ENCODE data around the gene DOCK2. TPM values are rescaled to one million over a fixed set of nuclear protein-coding genes. Genes with fewer than 3 reads are reported as not detected.

The DOCK2 gene
- total and polyA plus RNA-seq, 2 donors (not counting 1 experiment from before 2014, with no cell fraction given): 112 to 330 TPM

DNA sequence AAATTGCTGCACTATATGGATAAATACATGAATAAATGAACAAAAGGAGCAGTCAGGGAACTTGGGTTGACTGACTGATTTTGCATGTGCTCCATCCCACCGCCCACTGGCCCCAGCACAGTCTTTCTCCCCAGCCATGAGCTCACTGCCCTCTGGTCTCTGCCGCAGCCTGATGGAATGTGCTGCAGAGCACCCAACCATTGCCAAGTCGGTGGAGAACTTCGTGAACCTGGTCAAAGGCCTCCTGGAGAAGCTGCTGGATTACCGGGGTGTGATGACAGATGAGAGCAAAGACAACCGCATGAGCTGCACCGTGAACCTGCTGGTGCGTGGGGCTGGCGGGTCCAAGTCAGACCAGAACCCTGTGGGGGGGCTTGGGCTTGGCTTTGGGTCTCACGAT lies 397.2 kb downstream of the DOCK2 start:
- Histone ChIP-seq H3K27ac (ENCODE audit: low read length in 2 of 2) (no peak overlapping the region), H3K4me1 (ENCODE audit: control insufficient read depth in 2 of 2, insufficient read depth in 2 of 2, low read length in 2 of 2) (no peaks in the 10 kb centered on the region), H3K9ac (ENCODE audit: low read length) (no peak overlapping the region), H2AFZ (ENCODE audit: insufficient read depth, low read depth, low read length, poor library complexity, severe bottlenecking) (no peak overlapping the region), H3K4me2 (replicated peaks; ENCODE audit: low read depth, low read length, poor library complexity, severe bottlenecking) (no peak overlapping the region), H3K27me3 (replicated peaks in 1 of 4; ENCODE audit: control extremely low read depth in 1 of 4, control insufficient read depth in 3 of 4, insufficient read depth in 4 of 4, low read length in 3 of 4) (no peaks in the 10 kb centered on the region), H4K20me1 (ENCODE audit: control insufficient read depth, insufficient read depth, low read length, poor library complexity, severe bottlenecking) (no peaks in the 10 kb centered on the region), H3K36me3 (replicated peaks in 1 of 2; ENCODE audit: control extremely low read depth in 1 of 2, control insufficient read depth in 1 of 2, extremely low read depth in 1 of 2, insufficient read depth in 2 of 2, low read length in 1 of 2) (peaks cover 2 to 85% of the 10 kb centered on the region in 2 experiments), H3K4me3 (ENCODE audit: control extremely low read depth in 1 of 5, extremely low read depth in 1 of 5, insufficient read depth in 1 of 5, low read depth in 2 of 5, low read length in 4 of 5) (no peak overlapping the region), H3K9me3 (ENCODE audit: control extremely low read depth in 1 of 3, control insufficient read depth in 2 of 3, insufficient read depth in 1 of 3, low read length in 2 of 3) (no peaks in the 10 kb centered on the region), H3K79me2 (ENCODE audit: control insufficient read depth, insufficient read depth, low read length) (no peaks in the 10 kb centered on the region)
- no peak overlapping the region for H3K27ac Mint-ChIP-seq
- TF ChIP-seq, protein P1, sequence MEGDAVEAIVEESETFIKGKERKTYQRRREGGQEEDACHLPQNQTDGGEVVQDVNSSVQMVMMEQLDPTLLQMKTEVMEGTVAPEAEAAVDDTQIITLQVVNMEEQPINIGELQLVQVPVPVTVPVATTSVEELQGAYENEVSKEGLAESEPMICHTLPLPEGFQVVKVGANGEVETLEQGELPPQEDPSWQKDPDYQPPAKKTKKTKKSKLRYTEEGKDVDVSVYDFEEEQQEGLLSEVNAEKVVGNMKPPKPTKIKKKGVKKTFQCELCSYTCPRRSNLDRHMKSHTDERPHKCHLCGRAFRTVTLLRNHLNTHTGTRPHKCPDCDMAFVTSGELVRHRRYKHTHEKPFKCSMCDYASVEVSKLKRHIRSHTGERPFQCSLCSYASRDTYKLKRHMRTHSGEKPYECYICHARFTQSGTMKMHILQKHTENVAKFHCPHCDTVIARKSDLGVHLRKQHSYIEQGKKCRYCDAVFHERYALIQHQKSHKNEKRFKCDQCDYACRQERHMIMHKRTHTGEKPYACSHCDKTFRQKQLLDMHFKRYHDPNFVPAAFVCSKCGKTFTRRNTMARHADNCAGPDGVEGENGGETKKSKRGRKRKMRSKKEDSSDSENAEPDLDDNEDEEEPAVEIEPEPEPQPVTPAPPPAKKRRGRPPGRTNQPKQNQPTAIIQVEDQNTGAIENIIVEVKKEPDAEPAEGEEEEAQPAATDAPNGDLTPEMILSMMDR (IDR thresholded peaks at IDR 0.05): no peak
- TF ChIP-seq EZH2 (IDR thresholded peaks at IDR 0.05; ENCODE audit: borderline replicate concordance, insufficient read depth, low read depth, low read length, poor library complexity, severe bottlenecking): no peak
- no peak overlapping the region for H3K4me3 Mint-ChIP-seq
- H3K4me1 Mint-ChIP-seq: no peaks in the 10 kb centered on the region
- WGBS (ENCODE audit: insufficient coverage): 98% methylated on average over 8 of the region's 10 CpGs
- intact Hi-C loops (cut with micrococcal nuclease): no loop called here
- H3K9me3 Mint-ChIP-seq (ENCODE audit: insufficient read depth): no peaks in the 10 kb centered on the region
- H3K27me3 Mint-ChIP-seq: no peaks in the 10 kb centered on the region
- POLR2A ChIA-PET: no interaction called here
- DNase-seq: no peak
- ATAC-seq (ENCODE audit: low read depth): no peak
- CTCF ChIA-PET: no interaction called here

DNA sequence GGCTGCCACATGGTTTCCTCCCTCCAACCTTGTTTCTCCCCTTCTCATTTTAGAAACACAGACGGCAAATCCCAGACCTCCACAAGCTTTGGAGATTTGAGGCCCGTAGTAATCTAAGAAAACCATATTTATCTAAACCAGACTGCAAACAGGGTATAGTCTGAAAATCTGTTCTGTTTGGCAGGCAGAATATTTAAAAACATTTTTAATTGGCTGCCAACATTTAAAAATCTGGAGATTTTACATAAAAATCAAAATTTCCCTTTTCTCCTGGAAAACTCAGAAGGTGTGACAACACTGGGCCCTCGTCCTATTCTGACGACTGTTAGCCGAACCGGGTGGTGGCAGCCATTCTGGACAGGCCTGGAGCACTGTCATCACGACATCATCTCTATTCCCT lies 401.2 kb downstream of the DOCK2 start:
- Histone ChIP-seq H3K4me3 (ENCODE audit: control extremely low read depth in 1 of 5, extremely low read depth in 1 of 5, insufficient read depth in 1 of 5, low read depth in 2 of 5, low read length in 4 of 5) (no peak overlapping the region), H4K20me1 (ENCODE audit: control insufficient read depth, insufficient read depth, low read length, poor library complexity, severe bottlenecking) (no peaks in the 10 kb centered on the region), H2AFZ (ENCODE audit: insufficient read depth, low read depth, low read length, poor library complexity, severe bottlenecking) (no peak overlapping the region), H3K27ac (ENCODE audit: low read length in 2 of 2) (no peak overlapping the region), H3K27me3 (replicated peaks in 1 of 4; ENCODE audit: control extremely low read depth in 1 of 4, control insufficient read depth in 3 of 4, insufficient read depth in 4 of 4, low read length in 3 of 4) (no peaks in the 10 kb centered on the region), H3K36me3 (replicated peaks in 1 of 2; ENCODE audit: control extremely low read depth in 1 of 2, control insufficient read depth in 1 of 2, extremely low read depth in 1 of 2, insufficient read depth in 2 of 2, low read length in 1 of 2) (peaks cover 5 to 90% of the 10 kb centered on the region in 2 experiments), H3K4me1 (ENCODE audit: control insufficient read depth in 2 of 2, insufficient read depth in 2 of 2, low read length in 2 of 2) (no peaks in the 10 kb centered on the region), H3K9ac (ENCODE audit: low read length) (no peak overlapping the region), H3K4me2 (replicated peaks; ENCODE audit: low read depth, low read length, poor library complexity, severe bottlenecking) (no peak overlapping the region), H3K9me3 (ENCODE audit: control extremely low read depth in 1 of 3, control insufficient read depth in 2 of 3, insufficient read depth in 1 of 3, low read length in 2 of 3) (no peaks in the 10 kb centered on the region), H3K79me2 (ENCODE audit: control insufficient read depth, insufficient read depth, low read length) (no peaks in the 10 kb centered on the region)
- 97% methylated on average over 4 of the region's 7 CpGs for WGBS (ENCODE audit: insufficient coverage)
- TF ChIP-seq EZH2 (IDR thresholded peaks at IDR 0.05; ENCODE audit: borderline replicate concordance, insufficient read depth, low read depth, low read length, poor library complexity, severe bottlenecking): no peak
- TF ChIP-seq, protein P1 (IDR thresholded peaks at IDR 0.05): no peak
- Mint-ChIP-seq H3K4me1 (no peaks in the 10 kb centered on the region), H3K4me3 (no peak overlapping the region), H3K27me3 (no peaks in the 10 kb centered on the region), H3K27ac (no peak overlapping the region), H3K9me3 (ENCODE audit: insufficient read depth) (no peaks in the 10 kb centered on the region)
- ChIA-PET CTCF (no interaction called here), POLR2A (no interaction called here)
- DNase-seq: no peak
- intact Hi-C loops (cut with micrococcal nuclease): no loop called here
- ATAC-seq (ENCODE audit: low read depth): no peak
